Mucosa of descending colon (tissue), 3 donors: ENCODE data around the gene FREM1. TPM values are rescaled to one million over a fixed set of nuclear protein-coding genes. Genes with fewer than 3 reads are reported as not detected.

ENCODE experiments used
- ATAC-seq: fragments of 200-7000 bp; cut with Tn5 transposase; one replicate; pipeline ENCODE4 v1.9.1; 2020; ENCODE audit warnings: mild to moderate bottlenecking, moderate library complexity
- DNase-seq, 3 donors: peaks; one replicate each; pipeline ENCODE4 v3.0.0-alpha.2; 2020
- H3K36me3 ChIP-seq: fragments of 200-600 bp; one replicate; pipeline ENCODE4 v1.8.0; 2021; ENCODE audit warnings: low read depth, mild to moderate bottlenecking
- H3K4me1 ChIP-seq: fragments of 200-600 bp; one replicate; pipeline ENCODE4 v1.8.0; 2021; ENCODE audit warnings: low read depth, mild to moderate bottlenecking
- H3K4me3 ChIP-seq: fragments of 200-600 bp; one replicate; pipeline ENCODE4 v1.8.0; 2021; ENCODE audit warnings: mild to moderate bottlenecking
- H3K9me3 ChIP-seq: fragments of 200-600 bp; one replicate; pipeline ENCODE4 v1.8.0; 2021; ENCODE audit warnings: mild to moderate bottlenecking
- intact Hi-C, 2 donors: fragments of 100-400 bp; cut with DNase I in 1 of 2; cut with micrococcal nuclease in 1 of 2; formaldehyde crosslinking; loops; one replicate each; pipeline versions ENCODE4 v1.11.0 to v1.11.1; 2022; cut with DNase I, micrococcal nuclease
- total RNA-seq, 3 donors: library from RNA; stranded (reverse); fragmentation: NEBNext Ultra II Directional in 2 of 3; extraction: Animal tissue kit (Norgen Biotek cat#: 25700) in 2 of 3; gene quantifications; one replicate each; pipeline versions ENCODE4 v1.2.1 to v1.2.4, GENCODE V29; 2021 to 2023
- TF ChIP-seq, protein P1 (sequence below): fragments of 200-600 bp; IDR thresholded peaks from one replicate; pipeline ENCODE4 v1.8.0; 2022; ENCODE audit warnings: antibody characterized with exemption, mild to moderate bottlenecking
- donor health status: DM: no; HTN: no; CAD: no; lungs with moderate emphysema.
- donor health status: DM: no; HTN: no; CAD: no.
- donor health status: DM: no; HTN: yes; CAD: no.

Gene FREM1
- total RNA-seq, 3 donors from 2014 or later: 1.4 to 21.2 (median 1.4) TPM

DNA sequence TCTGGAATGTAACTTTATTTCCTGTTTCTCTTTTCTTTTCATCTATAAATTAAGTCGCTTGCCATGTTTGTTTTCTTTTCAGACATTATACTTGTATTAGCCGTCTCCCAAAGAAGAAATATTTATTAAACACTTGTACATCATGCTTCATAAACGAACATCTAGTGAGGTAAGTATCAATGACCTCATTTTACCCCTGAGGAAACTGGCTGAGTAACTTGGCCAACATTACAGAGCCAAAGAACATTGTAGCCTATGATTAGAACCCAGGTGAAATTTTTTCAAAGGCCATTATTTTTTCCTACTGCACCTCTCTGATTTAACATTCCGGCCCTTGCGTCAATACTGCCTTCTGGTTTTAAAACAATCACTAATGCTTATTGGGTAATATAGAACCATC lies 4.2 kb downstream of the FREM1 start:
- intact Hi-C loops: no loop called here
- no peaks in the 10 kb centered on the region for H3K36me3 ChIP-seq
- no peak overlapping the region for H3K4me3 ChIP-seq
- no peaks in the 10 kb centered on the region for H3K9me3 ChIP-seq
- DNase-seq (no peak), ATAC-seq (no peak)
- TF ChIP-seq, protein P1, sequence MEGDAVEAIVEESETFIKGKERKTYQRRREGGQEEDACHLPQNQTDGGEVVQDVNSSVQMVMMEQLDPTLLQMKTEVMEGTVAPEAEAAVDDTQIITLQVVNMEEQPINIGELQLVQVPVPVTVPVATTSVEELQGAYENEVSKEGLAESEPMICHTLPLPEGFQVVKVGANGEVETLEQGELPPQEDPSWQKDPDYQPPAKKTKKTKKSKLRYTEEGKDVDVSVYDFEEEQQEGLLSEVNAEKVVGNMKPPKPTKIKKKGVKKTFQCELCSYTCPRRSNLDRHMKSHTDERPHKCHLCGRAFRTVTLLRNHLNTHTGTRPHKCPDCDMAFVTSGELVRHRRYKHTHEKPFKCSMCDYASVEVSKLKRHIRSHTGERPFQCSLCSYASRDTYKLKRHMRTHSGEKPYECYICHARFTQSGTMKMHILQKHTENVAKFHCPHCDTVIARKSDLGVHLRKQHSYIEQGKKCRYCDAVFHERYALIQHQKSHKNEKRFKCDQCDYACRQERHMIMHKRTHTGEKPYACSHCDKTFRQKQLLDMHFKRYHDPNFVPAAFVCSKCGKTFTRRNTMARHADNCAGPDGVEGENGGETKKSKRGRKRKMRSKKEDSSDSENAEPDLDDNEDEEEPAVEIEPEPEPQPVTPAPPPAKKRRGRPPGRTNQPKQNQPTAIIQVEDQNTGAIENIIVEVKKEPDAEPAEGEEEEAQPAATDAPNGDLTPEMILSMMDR: no peak
- peaks cover 7% of the 10 kb centered on the region for H3K4me1 ChIP-seq

DNA sequence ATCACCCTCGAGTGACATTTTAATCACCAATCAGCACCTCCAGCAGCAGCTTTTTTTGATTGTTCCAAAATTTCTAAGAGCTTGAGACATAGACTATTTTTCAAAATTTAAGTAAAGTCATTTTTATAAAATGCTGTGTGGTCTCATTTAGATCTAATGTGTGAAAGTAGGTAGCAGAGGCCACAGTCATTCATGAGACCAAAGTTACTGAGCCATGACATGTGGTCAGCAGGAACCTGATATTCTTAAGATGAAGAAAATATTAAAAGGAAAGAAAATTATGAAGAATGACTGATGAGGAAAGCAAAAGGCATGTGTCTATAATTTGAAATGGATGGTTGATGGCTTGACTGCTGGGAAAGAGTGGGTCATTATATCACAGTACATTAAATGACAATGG lies 7.2 kb downstream of the FREM1 start:
- no peaks in the 10 kb centered on the region for H3K9me3 ChIP-seq
- no peak overlapping the region for H3K4me3 ChIP-seq
- ATAC-seq: no peak
- H3K36me3 ChIP-seq: no peaks in the 10 kb centered on the region
- DNase-seq: no peak
- intact Hi-C loops: no loop called here
- peaks cover 2% of the 10 kb centered on the region for H3K4me1 ChIP-seq
- TF ChIP-seq, protein P1: no peak

DNA sequence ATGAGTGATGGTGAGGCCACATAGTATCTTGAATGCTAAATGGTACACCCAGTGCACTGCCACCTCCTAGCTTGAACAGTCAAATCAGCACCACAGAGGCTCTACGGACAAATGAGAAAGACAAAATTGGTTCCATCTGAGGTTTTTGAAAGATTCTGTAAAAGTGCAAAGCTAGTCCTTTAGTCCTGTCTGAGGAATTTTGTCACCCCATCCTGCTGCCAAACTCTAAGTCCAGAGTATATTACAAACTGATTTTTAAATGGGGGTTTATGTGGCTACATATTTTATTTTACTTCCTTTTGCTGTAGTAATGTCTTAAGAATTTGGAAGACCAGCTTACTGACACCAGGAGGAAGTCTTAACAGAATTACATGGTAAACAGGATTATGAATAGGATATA lies 7.7 kb downstream of the FREM1 start:
- H3K4me1 ChIP-seq: no peaks in the 10 kb centered on the region
- DNase-seq (no peak), ATAC-seq (no peak)
- no peaks in the 10 kb centered on the region for H3K36me3 ChIP-seq
- H3K9me3 ChIP-seq: no peaks in the 10 kb centered on the region
- no peak overlapping the region for H3K4me3 ChIP-seq
- TF ChIP-seq, protein P1: no peak
- intact Hi-C loops: no loop called here

DNA sequence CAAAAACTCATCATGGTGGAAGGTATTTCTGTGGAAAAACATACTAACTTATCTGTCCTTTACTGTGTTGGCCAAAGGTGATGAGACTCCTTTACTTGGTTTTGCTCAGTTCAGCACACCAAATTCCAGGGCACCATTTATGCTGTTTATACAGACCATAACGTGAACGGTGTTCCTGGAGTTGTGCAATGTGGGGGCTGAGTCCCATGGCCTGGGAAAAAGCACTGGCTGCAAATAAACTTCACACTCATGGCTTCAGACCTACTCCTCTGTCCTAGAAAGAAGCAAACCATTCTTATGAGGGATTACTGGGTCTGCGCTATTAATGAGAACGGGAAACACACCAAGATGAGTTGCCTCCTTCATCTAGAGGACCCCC lies 10.4 kb downstream of the FREM1 start:
- no peak for ATAC-seq
- DNase-seq: no peak
- TF ChIP-seq, protein P1: no peak
- no peak overlapping the region for H3K4me3 ChIP-seq
- no peaks in the 10 kb centered on the region for H3K36me3 ChIP-seq
- intact Hi-C loops: no loop called here
- no peaks in the 10 kb centered on the region for H3K4me1 ChIP-seq
- no peaks in the 10 kb centered on the region for H3K9me3 ChIP-seq

DNA sequence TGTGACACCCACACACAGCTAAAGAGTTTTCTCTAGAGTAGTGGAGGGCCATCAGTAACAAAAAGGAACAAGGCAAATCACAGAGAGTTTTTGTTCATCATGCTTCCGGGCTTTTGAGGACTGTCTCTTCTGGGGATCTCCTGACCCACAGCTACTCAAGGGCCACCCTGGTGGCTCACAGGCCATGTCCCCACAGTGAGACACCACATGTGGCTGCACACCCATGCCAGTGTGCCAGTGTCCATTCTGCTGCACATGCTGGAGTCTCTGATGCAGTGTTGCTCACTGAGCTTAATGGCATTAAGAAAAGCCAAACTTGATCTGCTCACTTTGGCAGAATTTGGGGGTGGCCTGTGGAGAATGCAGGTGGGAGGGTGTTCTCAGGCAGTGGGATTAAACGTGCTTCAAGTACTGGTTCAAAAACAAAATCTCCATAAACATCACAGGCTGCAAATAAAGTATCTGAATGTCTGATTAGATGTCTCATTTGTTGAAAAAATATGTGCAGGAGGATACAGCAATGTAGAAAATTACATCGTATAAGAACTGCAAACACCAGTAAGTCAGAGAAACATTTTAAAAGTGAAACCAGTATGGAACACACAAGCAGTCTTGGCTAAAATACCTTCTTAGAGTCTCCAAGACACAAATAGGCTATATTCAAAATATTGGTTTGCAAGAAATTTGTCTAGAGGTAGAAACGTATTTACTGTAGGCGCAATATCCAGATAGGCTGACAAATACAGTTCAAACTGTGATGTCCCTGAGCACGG lies 11.0 kb downstream of the FREM1 start:
- TF ChIP-seq, protein P1: no peak
- no peak overlapping the region for H3K4me3 ChIP-seq
- no peaks in the 10 kb centered on the region for H3K36me3 ChIP-seq
- intact Hi-C loops: no loop called here
- ATAC-seq: no peak
- H3K9me3 ChIP-seq: no peaks in the 10 kb centered on the region
- no peaks in the 10 kb centered on the region for H3K4me1 ChIP-seq
- DNase-seq: no peak
